ENCODE measurements around the gene FSTL1. TPM values are rescaled to one million over a fixed set of nuclear protein-coding genes. Genes with fewer than 3 reads are reported as not detected.
"Not testable (repeated sequence)": the region's sequence is repeated elsewhere in the genome, so short reads cannot be mapped to it uniquely, and the experiment has no call there.

Gene FSTL1
- total RNA-seq, 5 donors from 2014 or later (not counting 1 experiment from before 2014, with no cell fraction given), result 0.76 to 5.1 (median 1.5) TPM

DNA sequence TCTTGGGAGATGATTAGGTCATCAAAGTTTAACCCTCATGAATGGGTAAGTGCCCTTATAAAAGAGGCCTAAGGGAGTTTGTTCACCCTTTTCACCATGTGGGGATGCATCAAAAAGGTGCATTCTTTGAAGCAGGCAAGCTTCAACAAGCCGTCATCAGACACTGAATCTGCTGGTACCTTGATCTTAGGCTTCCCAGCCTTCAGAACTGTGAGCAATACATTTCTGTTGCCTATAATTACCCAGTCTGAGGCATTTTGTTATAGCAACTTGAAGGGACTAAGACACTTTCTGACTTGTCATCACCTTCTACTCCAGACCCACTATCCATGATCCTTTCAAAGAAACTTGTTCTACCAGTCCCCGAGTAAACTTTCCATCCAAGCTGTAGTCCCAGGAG is 57.0 kb downstream of the FSTL1 start:
- ChIA-PET CTCF (no interaction called here), POLR2A (no interaction called here)
- ATAC-seq (replicated peaks in 1 of 4) (no peak), DNase-seq (no peak)
- peaks cover 0 to 3% of the 10 kb centered on the region in 2 donors for H3K27me3 Mint-ChIP-seq
- no peak overlapping the region for H3K4me3 Mint-ChIP-seq
- H3K9me3 ChIP-seq, result no peaks in the 10 kb centered on the region
- 67% methylated on average over 1 of the region's 2 CpGs for WGBS (ENCODE audit: insufficient coverage)
- H3K36me3 ChIP-seq (ENCODE audit: control insufficient read depth in 2 of 2, extremely low read depth in 1 of 2, insufficient read depth in 1 of 2, low read length in 1 of 2), result no peaks in the 10 kb centered on the region
- no peaks in the 10 kb centered on the region for H3K4me1 ChIP-seq (ENCODE audit: control insufficient read depth in 1 of 2, extremely low read depth in 1 of 2, insufficient read depth in 2 of 2, low read length in 2 of 2)
- H3K9me3 Mint-ChIP-seq, result no peaks in the 10 kb centered on the region
- H3K27ac ChIP-seq (ENCODE audit: low read length), result no peak overlapping the region
- no peaks in the 10 kb centered on the region for H3K36me3 Mint-ChIP-seq
- peaks cover 0 to 3% of the 10 kb centered on the region in 2 experiments for H3K27me3 ChIP-seq (replicated peaks in 1 of 2; ENCODE audit: control insufficient read depth in 2 of 2, extremely low read depth in 1 of 2, insufficient read depth in 2 of 2, low read length in 1 of 2)
- H3K4me1 Mint-ChIP-seq, result no peaks in the 10 kb centered on the region
- no peak overlapping the region for H3K4me3 ChIP-seq (ENCODE audit: control insufficient read depth in 1 of 2, extremely low read depth in 1 of 2, low read length in 1 of 2)
- H3K27ac Mint-ChIP-seq, result no peak overlapping the region

DNA sequence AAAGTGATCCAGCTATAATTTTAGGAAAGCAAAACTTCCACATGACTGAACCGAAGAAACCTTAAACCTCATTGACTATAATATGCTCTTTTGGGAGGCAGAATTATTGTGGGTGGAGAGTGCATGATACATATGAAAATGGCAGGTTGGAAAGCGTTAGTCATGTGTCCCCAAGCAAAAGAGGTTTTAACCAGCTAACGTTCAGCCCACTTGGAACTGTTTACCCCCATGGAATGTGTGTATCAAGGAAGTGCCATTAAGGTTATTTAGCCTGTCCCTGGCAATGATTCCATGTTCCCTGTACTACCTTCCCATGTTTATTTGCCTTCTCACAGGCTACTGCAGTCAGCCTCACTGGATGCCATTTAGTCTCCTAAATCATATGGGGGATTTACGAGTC is 57.5 kb downstream of the FSTL1 start:
- Histone ChIP-seq H3K36me3 (ENCODE audit: control insufficient read depth in 2 of 2, extremely low read depth in 1 of 2, insufficient read depth in 1 of 2, low read length in 1 of 2) (no peaks in the 10 kb centered on the region), H3K4me3 (ENCODE audit: control insufficient read depth in 1 of 2, extremely low read depth in 1 of 2, low read length in 1 of 2) (no peak overlapping the region), H3K27ac (ENCODE audit: low read length) (no peak overlapping the region), H3K27me3 (replicated peaks in 1 of 2; ENCODE audit: control insufficient read depth in 2 of 2, extremely low read depth in 1 of 2, insufficient read depth in 2 of 2, low read length in 1 of 2) (peaks cover 0 to 3% of the 10 kb centered on the region in 2 experiments), H3K4me1 (ENCODE audit: control insufficient read depth in 1 of 2, extremely low read depth in 1 of 2, insufficient read depth in 2 of 2, low read length in 2 of 2) (no peaks in the 10 kb centered on the region), H3K9me3 (no peaks in the 10 kb centered on the region)
- no CpG with 5 or more reads among the region's 4 CpGs for WGBS (ENCODE audit: insufficient coverage)
- Mint-ChIP-seq H3K4me1 (no peaks in the 10 kb centered on the region), H3K27me3 (peaks cover 0 to 3% of the 10 kb centered on the region in 2 donors), H3K36me3 (no peaks in the 10 kb centered on the region), H3K4me3 (no peak overlapping the region), H3K27ac (no peak overlapping the region), H3K9me3 (no peaks in the 10 kb centered on the region)
- DNase-seq, result no peak
- ATAC-seq (replicated peaks in 1 of 4), result no peak
- POLR2A ChIA-PET, result no interaction called here
- CTCF ChIA-PET, result interaction anchor here in 1 of 2 donors (0.7 kb wide), 1 partner anchor 62 kb away, joined by 3 read pairs; no protein-coding TSS in a partner anchor

DNA sequence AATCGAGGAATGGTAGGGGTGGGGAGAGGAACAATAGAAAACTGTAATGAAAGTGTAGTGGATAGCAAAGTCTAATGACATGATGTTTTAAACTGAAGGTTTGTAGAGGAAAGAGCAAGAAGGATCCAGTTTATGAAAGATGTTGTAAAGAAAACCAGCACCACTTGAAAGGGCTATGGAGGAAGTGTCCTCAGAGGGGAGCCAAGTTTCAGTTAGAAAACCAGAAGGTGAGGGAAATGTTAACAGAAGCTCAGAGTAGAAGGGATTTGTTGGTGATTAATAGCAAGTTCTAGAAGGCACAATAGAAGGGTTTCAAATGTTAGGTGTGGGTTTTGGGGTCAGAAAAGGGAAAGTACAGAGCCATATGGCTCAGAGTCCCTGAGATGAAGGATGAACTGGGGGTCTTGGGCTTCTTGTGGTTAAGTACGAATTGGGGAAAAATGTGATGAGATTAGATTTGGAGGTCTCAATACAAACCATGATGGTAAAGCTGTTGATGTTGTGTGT is 67.8 kb downstream of the FSTL1 start:
- ChIA-PET CTCF (no interaction called here), POLR2A (no interaction called here)
- DNase-seq (no peak), ATAC-seq (replicated peaks in 1 of 4) (no peak)
- H3K27ac Mint-ChIP-seq, result no peak overlapping the region
- Histone ChIP-seq H3K36me3 (ENCODE audit: control insufficient read depth in 2 of 2, extremely low read depth in 1 of 2, insufficient read depth in 1 of 2, low read length in 1 of 2) (no peaks in the 10 kb centered on the region), H3K27me3 (replicated peaks in 1 of 2; ENCODE audit: control insufficient read depth in 2 of 2, extremely low read depth in 1 of 2, insufficient read depth in 2 of 2, low read length in 1 of 2) (peaks cover 0 to 7% of the 10 kb centered on the region in 2 experiments), H3K27ac (ENCODE audit: low read length) (no peak overlapping the region), H3K9me3 (no peaks in the 10 kb centered on the region), H3K4me3 (ENCODE audit: control insufficient read depth in 1 of 2, extremely low read depth in 1 of 2, low read length in 1 of 2) (no peak overlapping the region), H3K4me1 (ENCODE audit: control insufficient read depth in 1 of 2, extremely low read depth in 1 of 2, insufficient read depth in 2 of 2, low read length in 2 of 2) (no peaks in the 10 kb centered on the region)
- H3K9me3 Mint-ChIP-seq, result peaks cover 4 to 7% (median 4%) of the 10 kb centered on the region in 3 donors
- H3K4me3 Mint-ChIP-seq, result no peak overlapping the region
- peaks cover 5 to 9% of the 10 kb centered on the region in 2 donors for H3K27me3 Mint-ChIP-seq
- no peaks in the 10 kb centered on the region for H3K4me1 Mint-ChIP-seq
- 71% methylated on average over 2 of the region's 2 CpGs for WGBS (ENCODE audit: insufficient coverage)
- H3K36me3 Mint-ChIP-seq, result no peaks in the 10 kb centered on the region

DNA sequence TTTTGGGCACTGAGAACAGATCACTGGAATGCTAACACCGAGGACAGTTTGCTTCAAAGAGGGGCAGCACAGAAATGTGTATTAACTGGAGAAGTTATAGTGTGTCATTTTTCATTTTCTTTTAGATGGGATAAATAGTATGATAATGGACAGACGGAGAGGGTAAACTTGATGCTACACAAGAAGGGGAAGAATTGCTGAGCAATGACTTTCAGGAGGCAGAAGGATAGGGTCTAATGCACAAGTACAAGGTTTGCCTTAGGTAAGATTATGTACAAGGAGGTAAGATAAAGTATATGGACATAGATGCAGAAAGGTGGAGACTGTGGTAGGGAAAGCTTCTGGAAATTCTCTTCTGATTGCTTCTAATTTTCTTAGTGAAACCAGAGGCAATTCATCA is 69.3 kb downstream of the FSTL1 start:
- ATAC-seq (replicated peaks in 1 of 4) (no peak), DNase-seq (no peak)
- H3K4me1 ChIP-seq (ENCODE audit: control insufficient read depth in 1 of 2, extremely low read depth in 1 of 2, insufficient read depth in 2 of 2, low read length in 2 of 2), result no peaks in the 10 kb centered on the region
- H3K27ac ChIP-seq (ENCODE audit: low read length), result no peak overlapping the region
- no peak overlapping the region for H3K4me3 ChIP-seq (ENCODE audit: control insufficient read depth in 1 of 2, extremely low read depth in 1 of 2, low read length in 1 of 2)
- Mint-ChIP-seq H3K27me3 (peaks cover 5 to 9% of the 10 kb centered on the region in 2 donors), H3K4me1 (no peaks in the 10 kb centered on the region), H3K27ac (no peak overlapping the region), H3K9me3 (peaks cover 4 to 7% (median 4%) of the 10 kb centered on the region in 3 donors), H3K36me3 (no peaks in the 10 kb centered on the region), H3K4me3 (no peak overlapping the region)
- 79% methylated on average over 2 of the region's 2 CpGs for WGBS (ENCODE audit: insufficient coverage)
- POLR2A ChIA-PET, result interaction anchor here in 1 of 2 donors (0.6 kb wide), 1 partner anchor 1123 kb away, joined by 3 read pairs; no protein-coding TSS in a partner anchor
- no peaks in the 10 kb centered on the region for H3K36me3 ChIP-seq (ENCODE audit: control insufficient read depth in 2 of 2, extremely low read depth in 1 of 2, insufficient read depth in 1 of 2, low read length in 1 of 2)
- peaks cover 0 to 5% of the 10 kb centered on the region in 2 experiments for H3K27me3 ChIP-seq (replicated peaks in 1 of 2; ENCODE audit: control insufficient read depth in 2 of 2, extremely low read depth in 1 of 2, insufficient read depth in 2 of 2, low read length in 1 of 2)
- CTCF ChIA-PET, result no interaction called here
- no peaks in the 10 kb centered on the region for H3K9me3 ChIP-seq

DNA sequence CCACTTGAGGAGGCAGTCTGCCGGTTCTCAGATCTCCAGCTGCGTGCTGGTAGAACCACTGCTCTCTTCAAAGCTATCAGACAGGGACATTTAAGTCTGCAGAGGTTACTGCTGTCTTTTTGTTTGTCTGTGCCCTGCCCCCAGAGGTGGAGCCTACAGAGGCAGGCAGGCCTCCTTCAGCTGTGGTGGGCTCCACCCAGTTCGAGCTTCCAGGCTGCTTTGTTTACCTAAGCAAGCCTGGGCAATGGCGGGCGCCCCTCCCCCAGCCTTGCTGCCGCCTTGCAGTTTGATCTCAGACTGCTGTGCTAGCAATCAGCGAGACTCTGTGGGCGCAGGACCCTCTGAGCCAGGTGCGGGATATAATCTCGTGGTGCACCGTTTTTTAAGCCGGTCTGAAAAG is 72.8 kb downstream of the FSTL1 start:
- H3K9me3 ChIP-seq; H3K9me3 Mint-ChIP-seq; POLR2A ChIA-PET; H3K27me3 Mint-ChIP-seq; H3K36me3 Mint-ChIP-seq; H3K27ac ChIP-seq (ENCODE audit: low read length); H3K36me3 ChIP-seq (ENCODE audit: control insufficient read depth in 2 of 2, extremely low read depth in 1 of 2, insufficient read depth in 1 of 2, low read length in 1 of 2); ATAC-seq (replicated peaks in 1 of 4); H3K4me1 Mint-ChIP-seq; H3K4me3 Mint-ChIP-seq; H3K27ac Mint-ChIP-seq; H3K27me3 ChIP-seq (replicated peaks in 1 of 2; ENCODE audit: control insufficient read depth in 2 of 2, extremely low read depth in 1 of 2, insufficient read depth in 2 of 2, low read length in 1 of 2); H3K4me3 ChIP-seq (ENCODE audit: control insufficient read depth in 1 of 2, extremely low read depth in 1 of 2, low read length in 1 of 2); H3K4me1 ChIP-seq (ENCODE audit: control insufficient read depth in 1 of 2, extremely low read depth in 1 of 2, insufficient read depth in 2 of 2, low read length in 2 of 2); CTCF ChIA-PET; DNase-seq: not testable (repeated sequence)
- 100% methylated on average over 1 of the region's 12 CpGs for WGBS (ENCODE audit: insufficient coverage)

DNA sequence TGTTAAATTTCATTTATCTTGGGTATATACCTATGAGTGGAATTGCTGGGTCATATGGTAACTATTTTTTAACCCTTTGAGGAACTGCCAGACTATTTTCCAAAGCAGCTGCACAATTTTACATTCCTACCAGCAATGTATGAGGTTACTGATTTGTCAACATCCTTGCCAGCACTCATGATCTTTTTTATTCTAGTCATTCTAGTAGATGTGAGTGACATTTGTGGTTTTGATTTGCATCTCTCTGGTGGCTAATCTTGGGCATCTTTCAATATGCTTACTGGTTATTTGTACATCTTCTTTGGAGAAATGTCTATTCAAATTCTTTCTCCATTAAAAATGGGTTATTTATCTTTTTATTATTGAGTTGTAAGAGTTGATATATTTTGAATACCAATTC is 80.3 kb downstream of the FSTL1 start:
- H3K9me3 ChIP-seq, result no peaks in the 10 kb centered on the region
- Mint-ChIP-seq H3K27ac (no peak overlapping the region), H3K9me3 (no peaks in the 10 kb centered on the region), H3K4me1 (no peaks in the 10 kb centered on the region), H3K4me3 (no peak overlapping the region), H3K27me3 (peaks cover 15 to 19% of the 10 kb centered on the region in 2 donors), H3K36me3 (no peaks in the 10 kb centered on the region)
- no peaks in the 10 kb centered on the region for H3K36me3 ChIP-seq (ENCODE audit: control insufficient read depth in 2 of 2, extremely low read depth in 1 of 2, insufficient read depth in 1 of 2, low read length in 1 of 2)
- no peak for ATAC-seq (replicated peaks in 1 of 4)
- no peak overlapping the region for H3K4me3 ChIP-seq (ENCODE audit: control insufficient read depth in 1 of 2, extremely low read depth in 1 of 2, low read length in 1 of 2)
- no peak for DNase-seq
- POLR2A ChIA-PET, result no interaction called here
- no peaks in the 10 kb centered on the region for H3K4me1 ChIP-seq (ENCODE audit: control insufficient read depth in 1 of 2, extremely low read depth in 1 of 2, insufficient read depth in 2 of 2, low read length in 2 of 2)
- no peaks in the 10 kb centered on the region for H3K27me3 ChIP-seq (replicated peaks in 1 of 2; ENCODE audit: control insufficient read depth in 2 of 2, extremely low read depth in 1 of 2, insufficient read depth in 2 of 2, low read length in 1 of 2)
- no peak overlapping the region for H3K27ac ChIP-seq (ENCODE audit: low read length)
- CTCF ChIA-PET, result no interaction called here

DNA sequence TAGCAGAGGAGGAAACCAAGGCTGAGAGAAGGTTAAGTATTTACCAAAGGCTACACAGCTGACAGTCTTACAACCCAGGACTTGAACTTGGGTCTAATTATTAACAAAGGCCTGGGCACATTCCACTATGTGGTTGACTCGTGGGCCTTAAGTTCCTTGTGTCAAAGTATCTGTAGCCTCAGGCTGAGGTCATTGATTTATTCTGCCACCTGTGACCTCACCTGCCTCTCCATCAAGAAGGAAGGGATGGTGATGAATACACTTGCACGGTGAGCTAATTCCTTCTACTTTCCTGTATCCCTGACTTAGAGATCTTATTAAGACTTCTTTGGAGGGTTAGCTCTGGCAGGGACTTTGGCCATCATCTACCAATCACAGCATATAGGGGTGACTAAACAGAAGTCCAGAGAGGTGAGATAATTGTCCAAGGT is 81.7 kb downstream of the FSTL1 start:
- H3K27me3 ChIP-seq (replicated peaks in 1 of 2; ENCODE audit: control insufficient read depth in 2 of 2, extremely low read depth in 1 of 2, insufficient read depth in 2 of 2, low read length in 1 of 2), result no peaks in the 10 kb centered on the region
- Mint-ChIP-seq H3K27me3 (peaks cover 15 to 23% of the 10 kb centered on the region in 2 donors), H3K4me1 (no peaks in the 10 kb centered on the region), H3K9me3 (no peaks in the 10 kb centered on the region), H3K27ac (no peak overlapping the region), H3K4me3 (no peak overlapping the region), H3K36me3 (no peaks in the 10 kb centered on the region)
- H3K27ac ChIP-seq (ENCODE audit: low read length), result no peak overlapping the region
- no peaks in the 10 kb centered on the region for H3K9me3 ChIP-seq
- DNase-seq (no peak), ATAC-seq (replicated peaks in 1 of 4) (no peak)
- CTCF ChIA-PET, result no interaction called here
- POLR2A ChIA-PET, result interaction anchor here in 1 of 2 donors (0.6 kb wide), 1 partner anchor 253 kb away, joined by 5 read pairs; no protein-coding TSS in a partner anchor
- no peaks in the 10 kb centered on the region for H3K4me1 ChIP-seq (ENCODE audit: control insufficient read depth in 1 of 2, extremely low read depth in 1 of 2, insufficient read depth in 2 of 2, low read length in 2 of 2)
- no peaks in the 10 kb centered on the region for H3K36me3 ChIP-seq (ENCODE audit: control insufficient read depth in 2 of 2, extremely low read depth in 1 of 2, insufficient read depth in 1 of 2, low read length in 1 of 2)
- H3K4me3 ChIP-seq (ENCODE audit: control insufficient read depth in 1 of 2, extremely low read depth in 1 of 2, low read length in 1 of 2), result no peak overlapping the region
- no CpG with 5 or more reads among the region's 2 CpGs for WGBS (ENCODE audit: insufficient coverage)

Measured in T-cell (primary cell).